Superior temporal gyrus (tissue), 1 donor: ENCODE data around the gene HPCAL1.

Source experiments
- DNase-seq: peaks from one replicate; pipeline ENCODE4 v3.0.0-alpha.2; 2016; ENCODE audit errors: extremely low spot score

Gene HPCAL1

GRCh38 chr2:10355471-10356438 is 53.1 kb downstream of the HPCAL1 start:
- DNase-seq, result no peak

- no peak for DNase-seq
These were observed 53.7 kb downstream of the HPCAL1 start for GRCh38 chr2:10356439-10356811.

- DNase-seq, result no peak
These were observed 54.8 kb downstream of the HPCAL1 start for GRCh38 chr2:10357193-10358169.

GRCh38 chr2:10359246-10359645 is 56.5 kb downstream of the HPCAL1 start:
- DNase-seq, result no peak

- DNase-seq, result no peak
These were observed 57.1 kb downstream of the HPCAL1 start for GRCh38 chr2:10359731-10360329.

GRCh38 chr2:10360460-10360849 is 57.8 kb downstream of the HPCAL1 start:
- no peak for DNase-seq

- no peak for DNase-seq
These were observed 58.3 kb downstream of the HPCAL1 start for GRCh38 chr2:10360850-10361588.

- DNase-seq, result no peak
These were observed 59.6 kb downstream of the HPCAL1 start for GRCh38 chr2:10362096-10362897.

- no peak for DNase-seq
These were observed 60.3 kb downstream of the HPCAL1 start for GRCh38 chr2:10362898-10363454.

GRCh38 chr2:10363861-10364610 is 61.3 kb downstream of the HPCAL1 start:
- DNase-seq, result no peak

- no peak for DNase-seq
These were observed 62.7 kb downstream of the HPCAL1 start for GRCh38 chr2:10365412-10365811.

GRCh38 chr2:10366601-10367270 is 64.0 kb downstream of the HPCAL1 start:
- DNase-seq, result no peak

- no peak for DNase-seq
These were observed 65.1 kb downstream of the HPCAL1 start for GRCh38 chr2:10367472-10368439.

- DNase-seq, result no peak
These were observed 66.0 kb downstream of the HPCAL1 start for GRCh38 chr2:10368491-10369231.

- DNase-seq, result no peak
These were observed 66.9 kb downstream of the HPCAL1 start for GRCh38 chr2:10369269-10370255.

- DNase-seq, result no peak
These were observed 67.7 kb downstream of the HPCAL1 start for GRCh38 chr2:10370390-10370789.
